HCT116 (cell line): Measurements from ENCODE around the gene GCDH. TPM values are rescaled to one million over a fixed set of nuclear protein-coding genes. Genes with fewer than 3 reads are reported as not detected.

Experiments
- ATAC-seq: fragments of 200-7000 bp; cut with Tn5 transposase; 2 replicates; pipeline ENCODE4 v1.9.1; 2020; ENCODE audit warnings: mild to moderate bottlenecking, moderate library complexity
- BruUV-seq: library from RNA; stranded (reverse); fragments of 400-500 nt; replicated peaks from 2 replicates; lab custom pipeline; 2021; lab: Mats Ljungman, UMichigan
- CTCF ChIA-PET: fragments of 300-600 bp; sonication (Branson Sonifier 250); formaldehyde crosslinking; loops from one replicate; lab custom pipeline; 2021; ENCODE audit warnings: antibody characterized with exemption; lab: Charles Lee
- POLR2A ChIA-PET: fragments of 300-600, 350-600 bp; sonication (Branson Sonifier 250); formaldehyde crosslinking; loops from one replicate; lab custom pipeline; 2021; ENCODE audit warnings: antibody characterized with exemption; lab: Charles Lee
- RAD21 ChIA-PET, 2 experiments: fragments of 300-600 bp; sonication (Branson Sonifier 250); formaldehyde crosslinking; loops; one replicate each; lab custom pipeline; 2023; ENCODE audit warnings: low total read pairs in 2 of 2; ENCODE audit not compliant: uncharacterized antibody in 2 of 2, unreplicated experiment in 2 of 2, low non-redundant PET in 1 of 2; lab: Charles Lee
- DNase-seq: peaks from one replicate; pipeline ENCODE4 v3.0.0-alpha.2; 2010; ENCODE audit warnings: low read depth, low spot score
- H2AFZ ChIP-seq: fragments of 200-600 bp; shearing (Covaris generic), sonication (generic); 2 replicates; pipeline ENCODE4 v1.6.1; 2017; ENCODE audit warnings: low read depth, mixed run types, mixed read lengths, antibody characterized with exemption, low read length; ENCODE audit not compliant: poor library complexity, severe bottlenecking
- H3K27ac ChIP-seq: 2 replicates; pipeline ENCODE4 v1.5.1; 2012; ENCODE audit warnings: low read depth, low read length
- H3K27me3 ChIP-seq: fragments of 200-600 bp; sonication (generic); 2 replicates; pipeline ENCODE4 v1.6.1; 2016; ENCODE audit warnings: mixed run types, low read length, mixed read lengths; ENCODE audit not compliant: insufficient read depth
- H3K36me3 ChIP-seq, 2 experiments: fragments of 200-500 bp in 1 of 2; fragments of 200-600 bp in 1 of 2; sonication (Bioruptor generic) in 1 of 2; sonication (generic) in 1 of 2; 2 replicates each; pipeline versions ENCODE4 v1.5.1 to v1.6.1; 2014 to 2016; ENCODE audit warnings: low read length in 2 of 2, inconsistent platforms in 1 of 2, mixed read lengths in 1 of 2, mixed run types in 1 of 2; ENCODE audit not compliant: insufficient read depth in 2 of 2, control insufficient read depth in 1 of 2
- H3K4me1 ChIP-seq, 2 experiments: fragments of 200-600 bp in 1 of 2; sonication (generic) in 1 of 2; 2 replicates each; pipeline versions ENCODE4 v1.5.1 to v1.6.1; 2012 to 2017; ENCODE audit warnings: low read length in 2 of 2, inconsistent platforms in 1 of 2, mild to moderate bottlenecking in 1 of 2, mixed read lengths in 1 of 2, mixed run types in 1 of 2, moderate library complexity in 1 of 2; ENCODE audit not compliant: insufficient read depth in 2 of 2, control insufficient read depth in 1 of 2
- H3K4me2 ChIP-seq: fragments of 200-600 bp; sonication (generic); 2 replicates; pipeline ENCODE4 v1.6.1; 2017; ENCODE audit warnings: mixed run types, low read length, mixed read lengths
- H3K4me3 ChIP-seq, 2 experiments: fragments of 200-600 bp in 1 of 2; sonication (generic) in 1 of 2; replicated peaks in 1 of 2; 2 replicates each; pipeline ENCODE4 v1.5.1; 2011 to 2016; ENCODE audit warnings: low read length in 2 of 2, control low read depth in 1 of 2, low read depth in 1 of 2, mild to moderate bottlenecking in 1 of 2, mixed read lengths in 1 of 2, mixed run types in 1 of 2
- H3K79me2 ChIP-seq: fragments of 200-600 bp; sonication (generic); 2 replicates; pipeline ENCODE4 v1.6.1; 2017; ENCODE audit warnings: mild to moderate bottlenecking, mixed run types, low read length, moderate library complexity, mixed read lengths; ENCODE audit not compliant: insufficient read depth
- H3K9ac ChIP-seq: fragments of 200-600 bp; sonication (generic); 2 replicates; pipeline ENCODE4 v1.6.1; 2016; ENCODE audit warnings: low read length, mixed read lengths
- H3K9me2 ChIP-seq: fragments of 200-600 bp; sonication (generic), shearing (Covaris generic); 2 replicates; pipeline ENCODE4 v1.6.1; 2017; ENCODE audit warnings: mixed run types, mild to moderate bottlenecking, moderate library complexity; ENCODE audit not compliant: insufficient read depth
- H3K9me3 ChIP-seq, 2 experiments: fragments of 200-500 bp in 1 of 2; fragments of 200-600 bp in 1 of 2; sonication (Bioruptor generic) in 1 of 2; sonication (generic) in 1 of 2; 2 replicates each; pipeline ENCODE4 v1.6.1; 2014 to 2017; ENCODE audit warnings: low read length in 2 of 2, mixed read lengths in 2 of 2, inconsistent platforms in 1 of 2, low read depth in 1 of 2, mild to moderate bottlenecking in 1 of 2, mixed run types in 1 of 2, moderate library complexity in 1 of 2; ENCODE audit not compliant: control insufficient read depth in 1 of 2, insufficient read depth in 1 of 2
- H4K20me1 ChIP-seq: fragments of 200-600 bp; sonication (generic), shearing (Covaris generic); 2 replicates; pipeline ENCODE4 v1.6.1; 2017; ENCODE audit warnings: mixed run types, mild to moderate bottlenecking, moderate library complexity; ENCODE audit not compliant: insufficient read depth
- ATF3 ChIP-seq: IDR thresholded peaks from 2 replicates; pipeline ENCODE4 v1.6.1; 2012
- CBX3 ChIP-seq: IDR thresholded peaks from 2 replicates; pipeline ENCODE4 v1.6.1; 2012; ENCODE audit warnings: low read depth
- ELF1 ChIP-seq: IDR thresholded peaks from 2 replicates; pipeline ENCODE4 v1.6.1; 2012; ENCODE audit warnings: low read depth, borderline replicate concordance
- EZH2 ChIP-seq: fragments of 200-600 bp; sonication (generic); IDR thresholded peaks from 2 replicates; pipeline ENCODE4 v1.6.1; 2017; ENCODE audit warnings: antibody characterized with exemption, mixed run types
- EZH2phosphoT487 ChIP-seq: fragments of 200-600 bp; IDR thresholded peaks from 2 replicates; pipeline ENCODE4 v1.6.1; 2018; ENCODE audit warnings: antibody characterized with exemption, borderline replicate concordance
- JUND ChIP-seq: IDR thresholded peaks from 2 replicates; pipeline ENCODE4 v1.6.1; 2012
- POLR2A ChIP-seq: IDR thresholded peaks from 2 replicates; pipeline ENCODE4 v1.7.0; 2011; ENCODE audit warnings: borderline replicate concordance; ENCODE audit not compliant: insufficient read depth, insufficient read length; ENCODE audit errors: extremely low read depth
- POLR2AphosphoS5 ChIP-seq: IDR thresholded peaks from 2 replicates; pipeline ENCODE4 v1.6.1; 2011; ENCODE audit warnings: mild to moderate bottlenecking, low read depth, low read length, moderate library complexity
- TCF7L2 ChIP-seq: IDR thresholded peaks from 2 replicates; pipeline ENCODE4 v1.7.0; 2011; ENCODE audit warnings: borderline replicate concordance, inconsistent platforms; ENCODE audit not compliant: insufficient read depth, insufficient read length; ENCODE audit errors: extremely low read depth
- YY1 ChIP-seq: IDR thresholded peaks from 2 replicates; pipeline ENCODE4 v1.6.1; 2011; ENCODE audit warnings: low read length, low read depth, moderate library complexity, mild to moderate bottlenecking; ENCODE audit not compliant: insufficient replicate concordance; ENCODE audit errors: extremely low read depth
- ZFX ChIP-seq: fragments of 450-650 bp; IDR thresholded peaks from 2 replicates; pipeline ENCODE4 v1.6.1; 2017
- ZNF274 ChIP-seq: fragments of 200-500 bp; sonication (Bioruptor generic); IDR thresholded peaks from 2 replicates; pipeline ENCODE4 v1.6.1; 2014; ENCODE audit warnings: mild to moderate bottlenecking, low read depth, low read length, inconsistent platforms
- intact Hi-C: fragments of 100-400 bp; cut with micrococcal nuclease; formaldehyde crosslinking; loops from 2 replicates; pipeline ENCODE4 v1.10.0; 2022
- total RNA-seq: library from RNA; stranded (reverse); gene quantifications from one replicate; pipeline ENCODE4 v1.2.1, GENCODE V29; 2021; ENCODE audit not compliant: unreplicated experiment
- TF ChIP-seq, protein P1 (sequence below): IDR thresholded peaks from 2 replicates; pipeline ENCODE4 v1.6.1; 2012
- TF ChIP-seq, protein P2 (sequence below), 3 experiments: fragments of 200-600 bp in 1 of 3; sonication (generic) in 1 of 3; IDR thresholded peaks in 2 of 3; conservative IDR thresholded peaks in 1 of 3; 2 replicates each; pipeline ENCODE4 v1.5.1; 2012 to 2017; ENCODE audit warnings: low read depth in 2 of 3, low read length in 2 of 3, antibody characterized with exemption in 1 of 3, borderline replicate concordance in 1 of 3, control low read depth in 1 of 3, mild to moderate bottlenecking in 1 of 3, mixed read lengths in 1 of 3, mixed run types in 1 of 3, moderate library complexity in 1 of 3; ENCODE audit not compliant: insufficient read depth in 1 of 3
- TF ChIP-seq, protein P3 (sequence below): IDR thresholded peaks from 2 replicates; pipeline ENCODE4 v1.6.1; 2012; ENCODE audit warnings: low read depth

Gene GCDH
- total RNA-seq, 1 experiment from 2014 or later: 23.2 TPM

DNA sequence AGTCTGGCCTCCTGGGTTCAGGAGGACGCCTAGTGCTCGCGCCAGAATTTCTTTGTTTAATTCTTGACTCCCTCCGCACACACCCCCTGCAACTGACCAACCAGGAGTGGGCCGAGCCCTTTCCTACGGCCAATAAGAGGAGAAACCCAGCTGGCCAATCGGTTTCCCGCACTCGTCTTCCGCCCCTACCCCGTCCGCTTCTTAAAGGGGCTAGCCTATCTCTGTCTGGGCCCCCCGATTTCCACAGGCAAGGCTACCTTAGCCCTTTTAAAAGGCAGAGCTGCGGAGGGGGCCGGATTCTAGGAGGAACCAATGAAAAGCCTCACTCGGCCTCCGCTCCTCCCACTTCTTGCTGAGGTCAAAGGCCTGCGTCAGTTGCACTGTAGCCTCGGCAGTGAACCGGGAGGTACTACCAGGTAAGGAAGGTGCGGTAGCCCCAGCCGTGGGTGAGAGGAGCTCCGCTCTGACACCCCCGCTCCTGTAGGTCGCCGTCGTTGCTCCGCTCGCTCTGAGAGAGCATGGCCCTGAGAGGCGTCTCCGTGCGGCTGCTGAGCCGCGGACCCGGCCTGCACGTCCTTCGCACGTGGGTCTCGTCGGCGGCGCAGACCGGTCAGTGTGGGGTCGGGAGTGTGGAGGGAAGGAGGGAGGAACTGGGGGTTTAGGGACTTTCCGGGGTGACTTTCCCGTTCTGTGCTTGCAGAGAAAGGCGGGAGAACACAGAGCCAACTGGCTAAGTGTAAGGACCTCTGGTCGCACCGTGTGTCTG is at the start of gene GCDH (continued):
- TF ChIP-seq EZH2 (no peak), ELF1 (no peak; the same call in 1 of the 2 replicates), JUND (no peak), EZH2phosphoT487 (no peak), ATF3 (no peak), POLR2A (no peak)
- TF ChIP-seq, protein P1, sequence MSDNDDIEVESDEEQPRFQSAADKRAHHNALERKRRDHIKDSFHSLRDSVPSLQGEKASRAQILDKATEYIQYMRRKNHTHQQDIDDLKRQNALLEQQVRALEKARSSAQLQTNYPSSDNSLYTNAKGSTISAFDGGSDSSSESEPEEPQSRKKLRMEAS: peak; percentile 94

- CTCF ChIA-PET: no interaction called here
- DNase-seq: no peak
- Histone ChIP-seq H4K20me1 (no peaks in the 10 kb centered on the region), H3K9me2 (no peaks in the 10 kb centered on the region), H3K36me3 (peaks cover 5 to 6% of the 10 kb centered on the region in 2 experiments; a peak in 1 of 4 replicates), H2AFZ (no peak overlapping the region), H3K9me3 (no peaks in the 10 kb centered on the region), H3K27me3 (no peaks in the 10 kb centered on the region), H3K4me1 (peaks cover 22 to 44% of the 10 kb centered on the region in 2 experiments), H3K27ac (no peak overlapping the region), H3K4me2 (no peak overlapping the region), H3K9ac (no peak overlapping the region), H3K79me2 (peaks cover 36% of the 10 kb centered on the region; the same call in 1 of the 2 replicates), H3K4me3 (no peak overlapping the region)
- intact Hi-C loops: no loop called here
- no TSS peak for BruUV-seq
- RAD21 ChIA-PET: no interaction called here
- no peak for TF ChIP-seq ZNF274
- no peak for TF ChIP-seq CBX3
- TF ChIP-seq POLR2A: no peak
- TF ChIP-seq EZH2: no peak
- no peak for TF ChIP-seq YY1
- no peak for TF ChIP-seq EZH2phosphoT487
- TF ChIP-seq, protein P1: no peak
- no peak for TF ChIP-seq ATF3
- no peak for TF ChIP-seq POLR2AphosphoS5
- TF ChIP-seq TCF7L2: no peak
- TF ChIP-seq ZFX: no peak
- TF ChIP-seq, protein P2, sequence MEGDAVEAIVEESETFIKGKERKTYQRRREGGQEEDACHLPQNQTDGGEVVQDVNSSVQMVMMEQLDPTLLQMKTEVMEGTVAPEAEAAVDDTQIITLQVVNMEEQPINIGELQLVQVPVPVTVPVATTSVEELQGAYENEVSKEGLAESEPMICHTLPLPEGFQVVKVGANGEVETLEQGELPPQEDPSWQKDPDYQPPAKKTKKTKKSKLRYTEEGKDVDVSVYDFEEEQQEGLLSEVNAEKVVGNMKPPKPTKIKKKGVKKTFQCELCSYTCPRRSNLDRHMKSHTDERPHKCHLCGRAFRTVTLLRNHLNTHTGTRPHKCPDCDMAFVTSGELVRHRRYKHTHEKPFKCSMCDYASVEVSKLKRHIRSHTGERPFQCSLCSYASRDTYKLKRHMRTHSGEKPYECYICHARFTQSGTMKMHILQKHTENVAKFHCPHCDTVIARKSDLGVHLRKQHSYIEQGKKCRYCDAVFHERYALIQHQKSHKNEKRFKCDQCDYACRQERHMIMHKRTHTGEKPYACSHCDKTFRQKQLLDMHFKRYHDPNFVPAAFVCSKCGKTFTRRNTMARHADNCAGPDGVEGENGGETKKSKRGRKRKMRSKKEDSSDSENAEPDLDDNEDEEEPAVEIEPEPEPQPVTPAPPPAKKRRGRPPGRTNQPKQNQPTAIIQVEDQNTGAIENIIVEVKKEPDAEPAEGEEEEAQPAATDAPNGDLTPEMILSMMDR (IDR thresholded peaks at IDR 0.05 in 2 of 3, conservative IDR thresholded peaks at IDR 0.05 in 1 of 3; ENCODE audit: borderline replicate concordance in 1 of 3, insufficient read depth in 1 of 3, low read depth in 2 of 3, low read length in 2 of 3): no peak
- TF ChIP-seq, protein P3, sequence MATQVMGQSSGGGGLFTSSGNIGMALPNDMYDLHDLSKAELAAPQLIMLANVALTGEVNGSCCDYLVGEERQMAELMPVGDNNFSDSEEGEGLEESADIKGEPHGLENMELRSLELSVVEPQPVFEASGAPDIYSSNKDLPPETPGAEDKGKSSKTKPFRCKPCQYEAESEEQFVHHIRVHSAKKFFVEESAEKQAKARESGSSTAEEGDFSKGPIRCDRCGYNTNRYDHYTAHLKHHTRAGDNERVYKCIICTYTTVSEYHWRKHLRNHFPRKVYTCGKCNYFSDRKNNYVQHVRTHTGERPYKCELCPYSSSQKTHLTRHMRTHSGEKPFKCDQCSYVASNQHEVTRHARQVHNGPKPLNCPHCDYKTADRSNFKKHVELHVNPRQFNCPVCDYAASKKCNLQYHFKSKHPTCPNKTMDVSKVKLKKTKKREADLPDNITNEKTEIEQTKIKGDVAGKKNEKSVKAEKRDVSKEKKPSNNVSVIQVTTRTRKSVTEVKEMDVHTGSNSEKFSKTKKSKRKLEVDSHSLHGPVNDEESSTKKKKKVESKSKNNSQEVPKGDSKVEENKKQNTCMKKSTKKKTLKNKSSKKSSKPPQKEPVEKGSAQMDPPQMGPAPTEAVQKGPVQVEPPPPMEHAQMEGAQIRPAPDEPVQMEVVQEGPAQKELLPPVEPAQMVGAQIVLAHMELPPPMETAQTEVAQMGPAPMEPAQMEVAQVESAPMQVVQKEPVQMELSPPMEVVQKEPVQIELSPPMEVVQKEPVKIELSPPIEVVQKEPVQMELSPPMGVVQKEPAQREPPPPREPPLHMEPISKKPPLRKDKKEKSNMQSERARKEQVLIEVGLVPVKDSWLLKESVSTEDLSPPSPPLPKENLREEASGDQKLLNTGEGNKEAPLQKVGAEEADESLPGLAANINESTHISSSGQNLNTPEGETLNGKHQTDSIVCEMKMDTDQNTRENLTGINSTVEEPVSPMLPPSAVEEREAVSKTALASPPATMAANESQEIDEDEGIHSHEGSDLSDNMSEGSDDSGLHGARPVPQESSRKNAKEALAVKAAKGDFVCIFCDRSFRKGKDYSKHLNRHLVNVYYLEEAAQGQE: no peak
- POLR2A ChIA-PET: no interaction called here
- no peak for ATAC-seq
Measured at GRCh38 chr19:12842511-12842910, 48.4 kb upstream of the GCDH start.
